HG03139 (cell line): Measurements from ENCODE around the gene LRRFIP1.
"Not testable (repeated sequence)": the region's sequence is repeated elsewhere in the genome, so short reads cannot be mapped to it uniquely, and the experiment has no call there.

Experiments
- ATAC-seq: cut with Tn5 transposase; IDR thresholded peaks from one replicate; pipeline ENCODE4 v1.9.1; 2021; ENCODE audit not compliant: unreplicated experiment

Gene LRRFIP1

GRCh38 chr2:237743024-237743423 lies 115.6 kb downstream of the LRRFIP1 start:
- no peak for ATAC-seq

- ATAC-seq, result no peak
These were observed 116.3 kb downstream of the LRRFIP1 start for GRCh38 chr2:237743561-237744269.

- ATAC-seq, result no peak
These were observed 116.9 kb downstream of the LRRFIP1 start for GRCh38 chr2:237744270-237744612.

GRCh38 chr2:237744613-237745249 lies 117.3 kb downstream of the LRRFIP1 start:
- ATAC-seq, result no peak

GRCh38 chr2:237745250-237745613 lies 117.8 kb downstream of the LRRFIP1 start:
- ATAC-seq, result no peak

- ATAC-seq, result no peak
These were observed 119.1 kb downstream of the LRRFIP1 start for GRCh38 chr2:237746302-237747080.

- ATAC-seq, result no peak
These were observed 119.8 kb downstream of the LRRFIP1 start for GRCh38 chr2:237747189-237747588.

- ATAC-seq, result no peak
These were observed 121.6 kb downstream of the LRRFIP1 start for GRCh38 chr2:237749002-237749401.

- no peak for ATAC-seq
These were observed 122.6 kb downstream of the LRRFIP1 start for GRCh38 chr2:237749961-237750360.

- not testable (repeated sequence) for ATAC-seq
These were observed 123.1 kb downstream of the LRRFIP1 start for GRCh38 chr2:237750441-237750840.

GRCh38 chr2:237752761-237753165 lies 125.4 kb downstream of the LRRFIP1 start:
- peak; percentile 94 for ATAC-seq

- no peak for ATAC-seq
These were observed 126.8 kb downstream of the LRRFIP1 start for GRCh38 chr2:237754182-237754581.

GRCh38 chr2:237754626-237755248 lies 127.3 kb downstream of the LRRFIP1 start:
- no peak for ATAC-seq

GRCh38 chr2:237757616-237758015 lies 130.2 kb downstream of the LRRFIP1 start:
- no peak for ATAC-seq

GRCh38 chr2:237758185-237758584 lies 130.8 kb downstream of the LRRFIP1 start:
- no peak for ATAC-seq

- ATAC-seq, result no peak
These were observed 131.8 kb downstream of the LRRFIP1 start for GRCh38 chr2:237759176-237759575.

GRCh38 chr2:237760506-237761502 lies 133.4 kb downstream of the LRRFIP1 start:
- ATAC-seq, result no peak

- not testable (repeated sequence) for ATAC-seq
These were observed 135.2 kb downstream of the LRRFIP1 start for GRCh38 chr2:237762291-237763182.

- no peak for ATAC-seq
These were observed 136.4 kb downstream of the LRRFIP1 start for GRCh38 chr2:237763812-237764211.
